Loucy (cell line): ENCODE data around the gene CD164.

Source experiments
- H2AFZ ChIP-seq: fragments of 200-600 bp; sonication (generic); 2 replicates; pipeline ENCODE4 v1.6.0; 2016; ENCODE audit warnings: antibody characterized with exemption, mild to moderate bottlenecking, low read length, moderate library complexity
- H3F3A ChIP-seq: fragments of 200-600 bp; 2 replicates; pipeline ENCODE4 v1.6.0; 2016; ENCODE audit warnings: antibody characterized with exemption, low read depth, mild to moderate bottlenecking
- H3K27me3 ChIP-seq: fragments of 200-600 bp; sonication (generic); 2 replicates; pipeline ENCODE4 v1.6.1; 2014; ENCODE audit warnings: low read length, mild to moderate bottlenecking; ENCODE audit not compliant: insufficient read depth, poor library complexity, severe bottlenecking
- H3K36me3 ChIP-seq: fragments of 200-600 bp; sonication (generic); 2 replicates; pipeline ENCODE4 v1.6.1; 2016; ENCODE audit warnings: low read length; ENCODE audit not compliant: insufficient read depth
- H3K4me1 ChIP-seq: fragments of 200-600 bp; sonication (generic); 2 replicates; pipeline ENCODE4 v1.5.1; 2014; ENCODE audit warnings: low read length, mild to moderate bottlenecking; ENCODE audit not compliant: insufficient read depth, poor library complexity, severe bottlenecking
- H3K4me2 ChIP-seq: fragments of 200-600 bp; sonication (generic); 2 replicates; pipeline ENCODE4 v1.6.0; 2014; ENCODE audit warnings: antibody characterized with exemption, low read length, low read depth, mild to moderate bottlenecking; ENCODE audit not compliant: poor library complexity, severe bottlenecking
- H3K4me3 ChIP-seq: fragments of 200-600 bp; sonication (generic); 2 replicates; pipeline ENCODE4 v1.5.1; 2014; ENCODE audit warnings: low read length, mild to moderate bottlenecking, mixed read lengths; ENCODE audit not compliant: poor library complexity, severe bottlenecking
- H3K79me2 ChIP-seq: fragments of 200-600 bp; sonication (generic); 2 replicates; pipeline ENCODE4 v1.6.1; 2014; ENCODE audit warnings: low read length; ENCODE audit not compliant: insufficient read depth
- H3K9ac ChIP-seq: fragments of 200-600 bp; sonication (generic); 2 replicates; pipeline ENCODE4 v1.6.0; 2014; ENCODE audit warnings: mild to moderate bottlenecking, low read depth, low read length, moderate library complexity; ENCODE audit not compliant: poor library complexity, severe bottlenecking
- H3K9me2 ChIP-seq: fragments of 200-600 bp; sonication (generic); replicated peaks from 2 replicates; pipeline ENCODE4 v1.6.1; 2016; ENCODE audit warnings: low read depth, low read length, mixed read lengths
- H3K9me3 ChIP-seq: fragments of 200-600 bp; sonication (generic); 2 replicates; pipeline ENCODE4 v1.6.1; 2014; ENCODE audit warnings: mild to moderate bottlenecking, antibody characterized with exemption, low read length, low read depth; ENCODE audit not compliant: insufficient read depth
- H4K20me1 ChIP-seq: fragments of 200-600 bp; sonication (generic); 2 replicates; pipeline ENCODE4 v1.6.0; 2014; ENCODE audit warnings: antibody characterized with exemption, low read length, mild to moderate bottlenecking; ENCODE audit not compliant: insufficient read depth, poor library complexity, severe bottlenecking
- CTCF ChIP-seq: fragments of 200-600 bp; sonication (generic); conservative IDR thresholded peaks from 2 replicates; pipeline ENCODE4 v1.5.1; 2014; ENCODE audit warnings: mild to moderate bottlenecking, antibody characterized with exemption, low read length
- EZH2phosphoT487 ChIP-seq: fragments of 200-600 bp; IDR thresholded peaks from 2 replicates; pipeline ENCODE4 v1.6.1; 2018; ENCODE audit warnings: antibody characterized with exemption, mild to moderate bottlenecking, moderate library complexity, borderline replicate concordance

Gene CD164

DNA sequence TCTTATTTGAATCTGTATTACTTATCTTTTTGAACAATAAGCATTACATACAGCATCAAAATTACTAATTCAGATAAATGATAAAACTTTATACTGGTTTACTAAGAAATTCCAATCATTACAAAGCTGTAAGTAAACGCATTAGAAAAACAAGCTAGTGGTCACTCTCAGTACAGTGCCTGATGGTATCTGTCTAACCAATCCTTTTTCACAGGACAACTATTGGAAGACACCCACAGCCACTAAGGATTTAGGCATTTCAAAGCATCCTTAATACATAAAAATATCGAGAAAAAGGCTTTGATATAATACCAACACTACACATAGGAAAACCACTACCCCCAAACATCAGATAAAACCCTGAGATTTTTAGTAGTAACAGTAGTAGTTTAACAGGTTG lies 2.6 kb downstream of the CD164 start:
- no peaks in the 10 kb centered on the region for H3K9me3 ChIP-seq
- peaks cover 5% of the 10 kb centered on the region for H3K27me3 ChIP-seq
- no peak overlapping the region for H2AFZ ChIP-seq
- peaks cover 54% of the 10 kb centered on the region for H3K4me1 ChIP-seq
- H4K20me1 ChIP-seq: peaks cover 71% of the 10 kb centered on the region
- peak overlapping the region; percentile 87 for H3K4me3 ChIP-seq
- peak overlapping the region; percentile 81 for H3K9ac ChIP-seq
- peaks cover 70% of the 10 kb centered on the region for H3K79me2 ChIP-seq
- 0 out of 2 replicates have a peak, but pooled peaks cover 4% of the 10 kb centered on the region for H3F3A ChIP-seq
- TF ChIP-seq CTCF (no peak), EZH2phosphoT487 (no peak)
- peak overlapping the region; percentile 71 for H3K4me2 ChIP-seq
- H3K9me2 ChIP-seq: no peaks in the 10 kb centered on the region
- H3K36me3 ChIP-seq: peaks cover 43% of the 10 kb centered on the region

DNA sequence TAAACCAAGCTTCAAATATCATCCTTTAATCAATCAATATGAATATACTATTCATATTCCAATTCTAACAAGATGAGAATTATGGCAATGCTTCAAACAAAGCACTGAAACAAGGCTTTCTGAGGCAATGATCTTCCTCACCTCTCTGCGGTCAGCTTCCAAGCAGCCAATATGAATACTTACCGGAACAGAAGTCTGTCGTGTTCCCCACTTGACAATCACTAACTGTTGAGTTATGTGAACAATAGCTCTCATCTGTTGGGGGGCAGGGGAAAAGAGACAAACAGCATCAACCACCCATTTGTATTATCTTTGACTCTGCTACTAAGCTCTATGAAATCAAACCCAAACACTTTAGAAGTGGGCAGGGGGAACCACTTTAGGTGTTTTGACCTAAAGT lies 4.5 kb downstream of the CD164 start:
- Histone ChIP-seq H2AFZ (no peak overlapping the region), H3K36me3 (peaks cover 63% of the 10 kb centered on the region), H3F3A (0 out of 2 replicates have a peak, but pooled peaks cover 2% of the 10 kb centered on the region), H4K20me1 (peaks cover 90% of the 10 kb centered on the region), H3K9ac (no peak overlapping the region), H3K79me2 (peaks cover 88% of the 10 kb centered on the region), H3K9me3 (no peaks in the 10 kb centered on the region), H3K27me3 (peaks cover 5% of the 10 kb centered on the region), H3K4me2 (peak overlapping the region; percentile 71), H3K9me2 (no peaks in the 10 kb centered on the region), H3K4me3 (peak overlapping the region; percentile 87), H3K4me1 (peaks cover 68% of the 10 kb centered on the region)
- TF ChIP-seq EZH2phosphoT487 (no peak), CTCF (no peak)

- Histone ChIP-seq H2AFZ (no peak overlapping the region), H3F3A (0 out of 2 replicates have a peak, but pooled peaks cover 2% of the 10 kb centered on the region), H3K9ac (no peak overlapping the region), H3K79me2 (peaks cover 87% of the 10 kb centered on the region), H3K27me3 (no peaks in the 10 kb centered on the region), H3K4me2 (no peak overlapping the region), H3K4me1 (peaks cover 67% of the 10 kb centered on the region), H4K20me1 (peaks cover 89% of the 10 kb centered on the region), H3K4me3 (no peak overlapping the region), H3K9me3 (no peaks in the 10 kb centered on the region), H3K36me3 (peaks cover 92% of the 10 kb centered on the region), H3K9me2 (no peaks in the 10 kb centered on the region)
- TF ChIP-seq CTCF (no peak), EZH2phosphoT487 (no peak)
These were observed 7.9 kb downstream of the CD164 start for GRCh38 chr6:109374326-109374892.
